Dedifferentiated amniotic fluid mesenchymal stem cell (primary cell): Measurements from ENCODE around the gene HDGFL3.
"Not testable (repeated sequence)": the region's sequence is repeated elsewhere in the genome, so short reads cannot be mapped to it uniquely, and the experiment has no call there.

Source experiments
- DNase-seq: peaks from one replicate; pipeline ENCODE4 v3.0.0-alpha.2; 2016; ENCODE audit errors: extremely low spot score

The HDGFL3 gene

DNA sequence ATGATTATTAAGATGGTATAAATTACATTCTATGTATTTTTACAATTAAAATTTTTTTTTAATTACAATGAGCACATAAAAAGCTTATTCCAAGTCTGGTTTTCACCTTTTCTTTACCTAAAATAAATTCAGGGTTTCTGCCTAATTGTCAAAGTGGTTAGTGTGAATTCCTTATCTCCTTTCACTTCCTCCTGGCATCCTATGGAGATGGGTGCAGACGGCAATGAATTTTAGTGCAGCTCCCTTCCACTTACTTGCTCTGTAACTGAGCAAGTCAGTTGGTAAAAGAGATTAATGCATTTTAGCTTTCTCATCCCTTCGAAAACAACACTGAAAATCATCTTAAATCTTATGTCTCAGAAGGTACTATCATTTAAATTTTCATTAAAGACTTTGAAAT lies 13.1 kb downstream of the HDGFL3 start:
- no peak for DNase-seq

DNA sequence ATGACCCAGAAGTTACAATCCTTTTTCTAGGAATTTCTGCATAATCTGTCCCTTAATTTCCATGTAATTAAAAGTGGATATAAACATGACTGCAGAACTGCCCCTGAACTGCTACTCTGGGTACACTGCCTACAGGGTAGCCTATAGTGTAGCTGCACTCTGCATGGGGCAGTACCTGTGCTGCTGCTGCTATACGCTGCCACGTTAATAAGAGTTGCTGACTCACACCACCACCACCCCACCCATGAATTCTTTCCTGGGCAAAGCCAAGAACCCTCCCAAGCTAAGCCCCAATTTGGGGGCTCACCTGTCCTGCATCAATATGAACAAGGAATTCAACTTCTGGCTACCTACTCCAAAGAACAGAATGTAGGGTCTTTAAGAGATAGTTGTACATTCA lies 13.9 kb downstream of the HDGFL3 start:
- DNase-seq: no peak

DNA sequence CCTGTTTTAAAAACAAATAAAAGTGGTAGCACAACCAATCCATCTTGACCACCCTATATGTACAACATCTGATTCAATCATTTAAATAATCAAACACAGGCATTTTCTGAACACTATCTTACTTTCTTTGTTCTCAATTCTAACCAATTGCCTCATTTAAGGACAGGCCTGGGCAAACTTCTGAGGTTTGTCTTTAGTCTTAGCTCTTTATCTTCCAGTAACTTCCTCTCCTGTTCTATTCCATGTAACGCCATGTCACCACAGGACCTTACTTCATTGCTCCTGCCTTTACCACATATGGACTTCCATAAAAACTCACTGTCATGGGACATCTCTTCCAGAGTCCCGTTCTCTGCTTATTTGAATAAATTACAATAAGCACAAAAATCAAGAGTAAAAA lies 14.9 kb downstream of the HDGFL3 start:
- DNase-seq: no peak

DNA sequence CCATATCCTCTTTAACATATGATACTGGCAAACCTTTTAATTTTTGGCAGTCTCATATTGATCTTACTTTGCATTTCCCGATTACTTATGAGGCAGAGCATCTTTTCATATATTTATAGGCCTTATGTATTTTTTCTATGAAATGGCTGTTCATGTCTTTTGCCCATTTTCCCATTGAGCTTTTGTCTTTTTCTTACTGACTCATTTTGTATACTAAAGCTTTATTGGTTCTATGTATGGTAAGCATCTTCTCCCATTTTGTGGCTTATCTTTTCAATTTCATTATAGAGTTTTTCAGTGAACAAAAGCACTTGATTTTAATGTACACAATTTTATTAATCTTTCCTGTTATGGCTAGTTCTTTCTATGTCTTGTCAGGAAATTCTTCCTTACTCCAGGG lies 17.2 kb downstream of the HDGFL3 start:
- no peak for DNase-seq

DNA sequence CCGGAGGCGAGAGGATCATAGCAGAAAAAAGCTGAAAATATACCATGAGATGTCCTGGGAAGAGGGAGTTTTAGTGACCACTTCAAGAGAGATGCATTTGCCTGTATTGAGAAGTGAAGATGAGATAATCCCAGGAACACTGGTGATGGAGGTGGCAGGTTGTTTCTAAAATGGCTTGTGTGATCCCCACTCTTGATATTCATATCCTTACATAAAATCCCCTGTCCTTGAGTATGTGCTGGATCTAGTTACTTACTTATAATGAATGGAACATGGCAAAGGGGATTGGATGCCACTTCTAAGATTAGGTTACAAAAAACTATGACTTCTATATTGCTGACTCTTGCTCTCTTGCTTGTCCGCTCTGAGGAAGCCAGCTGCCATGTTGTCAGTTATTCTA lies 22.1 kb downstream of the HDGFL3 start:
- no peak for DNase-seq

DNA sequence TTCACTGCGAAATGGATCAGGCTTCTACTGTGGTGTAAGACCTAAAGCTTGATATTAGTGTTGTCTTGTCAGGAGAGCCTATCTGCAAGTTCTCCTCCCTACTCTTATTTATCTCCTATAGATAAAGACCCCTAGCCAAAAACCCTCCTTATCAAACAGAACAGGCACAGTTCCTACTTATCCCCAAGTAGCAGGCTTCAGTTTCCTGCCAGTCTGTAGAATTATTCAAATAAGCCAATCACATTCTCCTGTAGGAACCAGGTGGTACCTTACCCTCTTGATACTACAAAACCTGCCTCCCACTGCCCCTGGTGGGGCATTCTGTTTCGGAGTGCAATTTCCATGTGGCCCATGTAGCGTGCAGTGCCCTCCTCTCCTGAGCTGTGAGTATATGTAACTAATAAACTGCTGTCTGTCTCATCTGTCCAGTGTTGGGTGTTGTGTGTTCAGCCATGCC lies 28.7 kb downstream of the HDGFL3 start:
- DNase-seq: no peak

DNA sequence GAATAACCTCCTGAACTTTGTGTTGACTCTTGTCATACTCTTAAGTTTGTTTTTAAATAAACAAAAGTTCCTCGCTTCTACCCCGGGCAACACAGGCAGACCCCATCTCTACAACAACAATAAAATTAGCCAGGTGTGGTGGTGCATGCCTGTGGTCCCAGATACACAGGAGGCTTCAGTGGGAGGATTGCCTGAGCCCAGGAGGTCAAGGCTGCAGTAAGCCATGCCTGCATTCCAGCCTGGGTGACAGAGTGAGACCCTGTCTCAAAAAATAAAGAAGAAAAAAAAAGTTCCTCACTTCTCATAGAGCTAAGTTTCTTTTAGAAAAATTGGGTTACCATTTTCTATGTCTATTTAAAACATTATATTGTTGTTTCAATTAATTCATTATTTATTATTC lies 29.2 kb downstream of the HDGFL3 start:
- no peak for DNase-seq

DNA sequence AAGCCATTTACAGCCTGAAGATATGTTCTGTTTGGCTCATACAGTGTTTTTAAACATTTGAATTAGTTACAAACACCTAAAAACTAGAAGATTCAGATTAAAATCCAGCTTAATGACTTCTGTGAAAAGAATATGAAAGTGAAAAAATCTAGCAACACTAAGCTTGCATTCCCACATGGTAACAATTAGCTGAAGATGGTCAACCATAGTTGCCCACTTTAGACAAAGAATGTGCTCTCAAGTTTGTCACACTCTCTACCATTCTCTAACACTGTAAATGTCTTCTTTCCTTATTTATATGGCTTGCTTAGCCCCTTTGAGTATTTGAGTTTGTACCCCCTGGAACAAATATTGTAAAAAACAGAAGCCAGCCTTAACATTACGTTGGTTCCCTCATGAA lies 32.7 kb downstream of the HDGFL3 start:
- no peak for DNase-seq

DNA sequence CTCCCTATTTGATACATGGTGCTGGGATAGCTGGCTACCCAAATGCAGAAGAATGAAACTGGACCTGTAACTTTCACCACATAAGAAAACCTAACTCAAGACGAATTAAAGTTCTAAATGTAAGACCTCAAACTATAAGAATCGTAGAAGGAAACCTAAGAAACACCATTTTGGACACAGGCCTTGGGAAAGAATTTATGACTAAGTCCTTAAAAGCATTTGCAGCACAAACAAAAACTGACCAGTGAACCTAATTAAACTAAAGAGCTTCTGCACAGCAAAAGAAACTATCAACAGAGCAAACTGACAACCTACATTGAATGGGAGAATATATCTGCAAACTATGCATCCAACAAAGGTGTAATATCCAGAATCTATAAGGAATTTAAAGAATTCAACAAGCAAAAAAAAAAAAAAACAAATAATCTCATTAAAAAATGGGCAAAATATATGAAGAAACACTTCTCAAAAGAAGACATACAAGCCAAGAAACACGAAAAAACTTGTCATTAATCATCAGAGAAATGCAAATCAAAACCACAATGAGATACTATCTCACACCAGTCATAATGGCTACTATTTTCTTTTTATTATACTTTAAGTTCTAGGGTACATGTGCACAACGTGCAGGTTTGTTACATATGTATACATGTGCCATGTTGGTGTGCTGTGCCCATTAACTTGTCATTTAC lies 37.0 kb downstream of the HDGFL3 start:
- no peak for DNase-seq

DNA sequence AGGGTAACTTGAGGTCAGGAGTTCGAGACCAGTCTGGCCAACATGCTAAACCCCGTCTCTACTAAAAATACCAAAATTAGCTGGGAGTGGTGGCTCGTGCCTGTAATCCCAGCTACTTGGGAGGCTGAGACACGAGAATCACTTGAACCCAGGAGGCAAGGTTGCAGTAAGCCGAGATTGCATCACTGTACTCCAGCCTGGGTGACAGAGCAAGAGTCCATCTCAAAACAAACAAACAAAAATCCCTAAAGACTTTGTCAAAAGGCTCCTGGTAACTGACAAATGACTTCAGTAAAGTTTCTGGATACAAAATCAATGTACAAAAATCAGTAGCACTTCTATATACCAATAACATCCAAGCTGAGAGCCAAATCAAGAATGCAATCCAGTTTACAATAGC lies 38.0 kb downstream of the HDGFL3 start:
- not testable (repeated sequence) for DNase-seq

DNA sequence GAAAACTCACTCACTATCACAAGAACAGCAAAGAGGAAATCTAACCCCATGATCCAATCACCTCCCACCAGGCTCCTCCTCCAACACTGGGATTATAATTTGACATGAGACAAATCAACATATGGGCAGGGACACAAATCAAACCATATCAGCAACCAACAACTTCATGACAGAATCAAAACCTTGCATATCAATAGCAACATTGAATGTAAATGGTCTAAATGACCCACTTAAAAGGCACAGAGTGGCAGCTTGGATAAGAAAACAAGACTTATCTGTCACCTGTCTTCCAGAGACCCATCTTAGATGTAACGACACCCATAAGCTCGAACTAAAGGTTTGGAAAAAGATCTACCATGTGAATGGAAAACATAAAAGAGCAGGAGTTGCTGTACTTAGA lies 40.8 kb downstream of the HDGFL3 start:
- no peak for DNase-seq

DNA sequence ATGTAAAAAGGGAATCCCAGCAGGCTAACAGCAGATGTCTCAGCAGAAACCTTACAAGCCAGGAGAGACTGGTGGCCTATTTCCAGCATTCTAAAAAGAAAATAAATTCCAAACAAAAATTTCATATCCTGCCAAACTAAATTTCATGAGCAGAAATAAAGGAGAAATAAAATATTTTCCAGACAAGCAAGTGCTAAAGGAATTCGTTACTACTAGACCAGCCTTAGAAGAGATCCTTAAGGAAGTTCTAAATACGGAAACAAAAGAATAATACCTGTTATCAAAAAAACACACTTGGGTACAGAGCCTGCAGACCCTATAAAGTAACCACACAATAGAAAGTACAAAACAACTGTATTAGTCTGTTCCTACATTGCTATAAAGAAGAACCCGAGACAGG lies 41.4 kb downstream of the HDGFL3 start:
- no peak for DNase-seq

DNA sequence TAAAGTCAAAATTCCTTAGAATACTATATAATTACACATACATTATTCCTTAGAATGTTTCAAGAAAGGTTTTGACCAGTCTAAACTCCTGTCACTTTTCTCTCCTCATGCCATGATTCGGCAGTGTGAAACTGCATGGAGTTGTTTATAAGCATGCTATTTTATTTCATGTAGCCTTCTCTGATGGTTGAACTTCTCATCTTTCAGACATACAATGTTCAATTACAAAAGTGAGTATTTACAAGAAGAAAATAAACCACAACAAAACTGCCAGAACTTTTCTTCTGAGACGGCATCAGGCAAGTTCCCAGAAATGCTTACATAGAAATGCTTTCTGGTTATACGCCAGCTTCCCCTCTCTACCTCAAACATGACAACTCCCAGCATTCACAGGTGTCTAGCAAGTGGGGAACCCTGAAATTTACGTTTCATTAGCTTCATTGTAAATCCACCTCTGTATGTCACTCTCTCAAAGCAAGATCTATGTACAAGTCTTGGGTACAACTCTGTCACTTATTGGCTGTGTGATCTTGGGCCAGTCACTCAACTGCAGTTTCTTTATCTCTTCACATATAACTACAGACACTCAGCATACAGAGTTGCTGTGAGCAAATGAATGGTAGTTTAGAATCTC lies 42.7 kb downstream of the HDGFL3 start:
- no peak for DNase-seq

DNA sequence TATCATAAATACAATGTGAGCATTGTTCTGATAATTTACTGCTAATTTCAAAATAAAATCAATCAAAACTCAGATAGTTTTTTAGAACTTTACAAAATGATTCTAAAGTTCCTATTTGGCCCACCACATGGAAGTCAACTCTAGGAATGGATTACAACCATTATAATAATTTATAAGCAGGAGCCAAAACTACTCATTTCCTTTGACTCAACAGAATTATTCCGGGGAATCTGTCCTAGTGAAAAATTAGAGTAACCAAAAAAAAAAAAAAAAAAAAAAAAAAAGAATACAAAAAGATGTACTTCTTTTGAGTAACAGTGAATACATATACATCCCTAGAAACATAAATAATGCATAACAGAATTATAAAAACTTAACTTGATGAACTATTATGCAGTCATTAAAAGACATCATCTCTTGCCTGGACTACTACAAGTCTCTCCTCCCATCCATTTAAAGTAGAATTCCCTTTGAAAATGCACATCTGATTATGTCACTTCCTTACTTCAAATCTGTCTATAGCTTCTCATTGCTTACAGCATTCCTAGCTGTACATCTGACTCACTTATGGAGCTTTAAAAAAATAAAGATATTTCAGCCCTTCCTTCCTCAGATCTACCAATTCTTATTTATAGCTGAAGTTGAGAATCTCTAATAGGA lies 43.4 kb downstream of the HDGFL3 start:
- peak; percentile 45 for DNase-seq

DNA sequence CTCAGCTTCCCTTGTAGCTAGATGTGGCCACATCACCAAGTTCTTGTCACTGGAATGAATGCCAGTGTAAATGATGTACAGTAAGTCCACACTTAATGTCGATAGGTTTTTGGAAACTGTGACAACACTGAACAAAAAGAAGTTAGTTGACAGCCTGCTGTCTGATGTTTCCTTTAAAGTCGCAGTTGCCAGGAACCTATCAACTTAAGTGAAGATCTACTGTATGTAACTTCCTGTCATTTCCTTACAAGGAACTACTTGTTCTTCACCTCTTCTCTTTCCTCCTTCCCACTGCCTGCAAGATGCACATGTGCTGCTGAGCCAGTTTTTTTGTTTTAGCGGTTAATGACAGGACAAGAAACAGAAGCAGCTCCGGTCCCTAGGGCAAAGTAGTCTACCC lies 44.6 kb downstream of the HDGFL3 start:
- DNase-seq: no peak

DNA sequence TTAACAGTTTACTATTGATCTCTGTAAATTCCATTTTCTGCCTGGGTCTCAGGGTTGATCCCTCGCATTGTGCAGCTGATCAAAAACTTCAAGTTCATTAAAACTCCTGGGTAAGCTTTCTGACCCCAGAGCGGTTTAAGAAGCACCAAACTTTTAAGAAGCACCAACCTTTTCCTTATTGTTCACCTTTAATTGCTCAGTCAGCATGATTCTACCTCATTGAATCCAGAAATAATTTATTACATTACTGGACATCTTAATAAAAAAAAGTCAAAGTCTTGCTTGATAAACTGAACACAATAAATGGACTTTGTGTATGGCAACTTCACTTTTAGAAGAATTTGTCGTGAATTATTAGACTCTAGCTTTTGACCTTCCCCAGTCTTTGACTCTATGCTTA lies 46.9 kb downstream of the HDGFL3 start:
- no peak for DNase-seq

DNA sequence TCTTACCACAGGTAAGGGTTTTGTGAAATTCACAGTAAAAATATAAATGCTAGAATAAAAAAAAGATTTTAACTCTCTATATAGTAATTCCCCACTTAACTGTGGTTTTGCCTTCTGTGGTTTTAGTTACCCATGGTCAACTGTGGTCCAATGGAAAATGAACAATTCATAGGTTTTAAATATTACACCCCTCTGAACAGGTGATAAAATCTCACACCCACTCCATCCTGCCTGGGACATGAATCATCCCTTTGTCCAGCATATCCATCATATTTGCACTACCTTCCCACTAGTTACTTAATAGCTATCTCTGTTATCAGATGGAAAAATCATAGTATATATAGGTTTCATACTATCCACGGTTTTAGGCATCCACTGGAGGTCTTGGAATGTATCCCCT lies 49.2 kb downstream of the HDGFL3 start:
- DNase-seq: no peak

DNA sequence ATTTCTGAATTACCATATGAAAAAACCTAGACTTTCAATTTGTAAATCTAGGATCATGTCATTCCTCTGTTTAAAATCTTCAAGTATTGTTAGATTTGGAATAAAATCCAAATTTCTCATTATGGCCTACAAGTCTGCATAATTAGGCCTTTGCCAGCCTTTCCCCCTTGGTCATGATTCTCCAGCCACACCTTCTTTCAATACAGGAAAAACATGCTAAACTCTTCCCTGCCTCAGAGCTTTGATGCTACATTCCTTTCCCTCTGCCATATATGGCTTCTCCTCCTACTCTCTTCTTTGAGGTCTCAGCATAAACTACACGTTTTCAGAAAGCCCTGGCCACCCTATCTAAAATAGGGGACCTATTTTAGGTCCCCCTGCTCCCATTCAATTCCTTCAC lies 51.7 kb downstream of the HDGFL3 start:
- no peak for DNase-seq

DNA sequence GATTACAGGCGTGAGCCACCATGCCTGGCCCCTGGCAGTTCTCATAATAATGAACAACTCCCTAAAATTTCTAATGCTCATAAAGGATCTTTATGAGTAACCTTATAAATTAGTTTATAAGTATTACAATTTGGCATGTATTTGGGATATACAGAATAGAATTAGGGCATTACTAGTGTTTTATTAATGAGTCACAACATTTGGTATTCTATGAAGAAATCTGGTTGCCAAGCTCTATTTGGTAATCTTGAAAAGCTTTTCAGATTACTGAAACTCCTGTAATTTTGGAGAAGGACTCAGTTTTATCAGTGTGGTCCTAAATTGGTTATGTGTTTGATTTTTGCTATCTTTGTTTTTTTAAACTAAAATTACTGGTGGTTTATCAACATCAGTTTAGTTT lies 54.3 kb downstream of the HDGFL3 start:
- no peak for DNase-seq

DNA sequence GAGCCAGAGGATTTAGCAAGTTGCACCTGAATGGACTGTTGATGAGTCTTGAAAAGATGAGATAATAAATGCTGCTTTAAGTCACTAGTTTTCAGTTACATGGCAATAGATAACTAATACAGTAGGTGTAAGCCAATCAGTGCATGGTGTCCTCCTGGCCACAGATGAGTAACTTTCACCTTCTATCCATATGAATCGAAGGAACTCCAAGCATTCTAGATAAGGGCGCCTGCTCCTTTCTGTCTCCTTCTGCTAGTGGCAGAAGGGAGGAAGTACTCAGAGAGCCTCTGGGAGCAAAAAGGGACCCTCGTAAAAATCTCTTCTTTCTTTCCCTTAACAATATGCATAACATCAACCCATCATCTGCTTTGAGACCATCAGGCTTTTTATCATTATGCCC lies 62.9 kb downstream of the HDGFL3 start:
- DNase-seq: no peak

DNA sequence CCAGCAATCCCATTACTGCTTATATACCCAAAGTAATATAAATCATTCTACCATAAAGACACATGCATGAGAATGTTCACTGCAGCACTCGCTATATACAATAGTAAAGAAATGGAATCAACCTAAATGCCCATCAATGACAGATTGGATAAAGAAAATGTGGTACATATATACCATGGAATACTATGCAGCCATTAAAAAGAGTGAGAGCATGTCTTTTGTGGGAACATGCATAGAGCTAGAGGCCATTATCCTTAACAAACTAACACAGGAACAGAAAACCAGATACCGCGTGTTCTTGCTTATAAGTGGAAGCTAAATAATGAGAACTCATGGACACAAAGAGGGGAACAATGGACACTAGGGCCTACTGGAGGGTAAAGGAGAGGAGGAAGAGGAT lies 65.5 kb downstream of the HDGFL3 start:
- not testable (repeated sequence) for DNase-seq

DNA sequence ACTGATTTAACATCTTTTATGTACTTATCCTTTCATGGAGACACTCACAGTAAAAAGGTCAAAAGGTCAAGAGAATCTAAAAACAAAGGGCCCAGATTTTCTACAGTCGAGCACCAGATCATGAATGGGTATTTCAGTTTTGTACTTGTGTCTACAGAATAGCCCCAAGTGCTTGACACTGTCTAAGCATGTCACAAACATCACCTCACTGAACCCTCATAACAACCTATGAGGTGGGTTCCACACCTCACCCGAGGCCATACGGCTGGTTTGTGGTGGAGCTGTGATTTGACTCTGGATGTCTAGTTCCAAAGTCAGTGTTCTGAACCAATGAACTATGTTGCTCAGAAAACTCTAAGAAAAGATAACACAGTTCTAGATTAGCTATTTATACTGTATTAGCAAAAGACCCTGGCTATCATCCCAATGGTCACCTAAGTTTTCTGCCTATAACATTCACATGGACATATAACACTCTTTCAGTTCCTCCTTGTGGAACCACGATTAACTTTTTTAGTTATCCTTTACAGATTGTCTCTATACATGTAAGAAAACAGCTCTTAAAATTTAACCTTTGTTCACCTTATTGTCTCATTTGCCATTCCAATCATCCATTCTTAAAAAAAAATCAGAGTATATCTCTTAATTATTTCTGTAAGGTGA lies 74.6 kb downstream of the HDGFL3 start:
- DNase-seq: no peak

DNA sequence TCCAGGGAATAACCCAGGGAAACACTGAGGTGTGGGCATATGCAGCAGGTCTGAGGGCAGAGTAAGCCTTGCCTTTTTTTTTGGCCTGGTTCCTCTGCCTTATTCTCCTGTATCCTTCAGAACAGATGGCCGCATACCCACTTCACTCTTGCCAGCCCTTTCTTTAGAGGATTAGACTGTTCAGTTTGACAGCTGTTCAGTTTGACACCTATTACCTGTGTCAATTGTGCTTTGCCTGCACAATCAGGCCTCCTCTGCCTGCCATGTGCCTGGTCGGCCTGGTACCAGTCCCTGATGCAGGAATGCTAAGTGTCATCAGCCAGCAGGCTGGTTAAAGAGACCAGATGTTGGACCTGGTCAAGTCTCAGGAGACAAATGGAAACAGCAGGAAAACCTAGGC lies 77.8 kb downstream of the HDGFL3 start:
- no peak for DNase-seq
